ENCODE measurements around the gene TOPAZ1.

The TOPAZ1 gene

GRCh38 chr3:44248152-44248551 lies 6.5 kb downstream of the TOPAZ1 start:
- H3K36me3 ChIP-seq (ENCODE audit: control insufficient read depth in 1 of 2, insufficient read depth in 2 of 2, low read length in 2 of 2), result no peaks in the 10 kb centered on the region
- H3K4me1 ChIP-seq (ENCODE audit: control insufficient read depth in 1 of 2, insufficient read depth in 2 of 2, low read length in 2 of 2), result no peaks in the 10 kb centered on the region
- H3K9me3 ChIP-seq (ENCODE audit: control insufficient read depth in 1 of 2, low read length in 2 of 2), result peaks cover 6 to 8% of the 10 kb centered on the region in 2 donors
- H3K4me3 ChIP-seq (ENCODE audit: low read depth in 1 of 2, low read length in 2 of 2), result no peak overlapping the region
- H3K27ac ChIP-seq (ENCODE audit: low read length), result no peak overlapping the region
- H3K27me3 ChIP-seq (ENCODE audit: low read depth, low read length), result no peaks in the 10 kb centered on the region

GRCh38 chr3:44252332-44252959 lies 10.8 kb downstream of the TOPAZ1 start:
- no peak overlapping the region for H3K4me3 ChIP-seq (ENCODE audit: low read depth in 1 of 2, low read length in 2 of 2)
- no peaks in the 10 kb centered on the region for H3K4me1 ChIP-seq (ENCODE audit: control insufficient read depth in 1 of 2, insufficient read depth in 2 of 2, low read length in 2 of 2)
- peaks cover 6 to 7% of the 10 kb centered on the region in 2 donors for H3K9me3 ChIP-seq (ENCODE audit: control insufficient read depth in 1 of 2, low read length in 2 of 2)
- no peaks in the 10 kb centered on the region for H3K27me3 ChIP-seq (ENCODE audit: low read depth, low read length)
- H3K27ac ChIP-seq (ENCODE audit: low read length), result no peak overlapping the region
- no peaks in the 10 kb centered on the region for H3K36me3 ChIP-seq (ENCODE audit: control insufficient read depth in 1 of 2, insufficient read depth in 2 of 2, low read length in 2 of 2)

GRCh38 chr3:44259404-44259803 lies 17.7 kb downstream of the TOPAZ1 start:
- no peak overlapping the region for H3K27ac ChIP-seq (ENCODE audit: low read length)
- H3K4me3 ChIP-seq (ENCODE audit: low read depth in 1 of 2, low read length in 2 of 2), result no peak overlapping the region
- H3K27me3 ChIP-seq (ENCODE audit: low read depth, low read length), result no peaks in the 10 kb centered on the region
- H3K4me1 ChIP-seq (ENCODE audit: control insufficient read depth in 1 of 2, insufficient read depth in 2 of 2, low read length in 2 of 2), result no peaks in the 10 kb centered on the region
- no peaks in the 10 kb centered on the region for H3K36me3 ChIP-seq (ENCODE audit: control insufficient read depth in 1 of 2, insufficient read depth in 2 of 2, low read length in 2 of 2)
- H3K9me3 ChIP-seq (ENCODE audit: control insufficient read depth in 1 of 2, low read length in 2 of 2), result no peaks in the 10 kb centered on the region

- no peak overlapping the region for H3K27ac ChIP-seq (ENCODE audit: low read length)
- no peaks in the 10 kb centered on the region for H3K9me3 ChIP-seq (ENCODE audit: control insufficient read depth in 1 of 2, low read length in 2 of 2)
- H3K36me3 ChIP-seq (ENCODE audit: control insufficient read depth in 1 of 2, insufficient read depth in 2 of 2, low read length in 2 of 2), result no peaks in the 10 kb centered on the region
- H3K4me1 ChIP-seq (ENCODE audit: control insufficient read depth in 1 of 2, insufficient read depth in 2 of 2, low read length in 2 of 2), result no peaks in the 10 kb centered on the region
- no peaks in the 10 kb centered on the region for H3K27me3 ChIP-seq (ENCODE audit: low read depth, low read length)
- H3K4me3 ChIP-seq (ENCODE audit: low read depth in 1 of 2, low read length in 2 of 2), result no peak overlapping the region
Observed at GRCh38 chr3:44264146-44264545, 22.5 kb downstream of the TOPAZ1 start.

- H3K4me3 ChIP-seq (ENCODE audit: low read depth in 1 of 2, low read length in 2 of 2), result no peak overlapping the region
- H3K27ac ChIP-seq (ENCODE audit: low read length), result no peak overlapping the region
- no peaks in the 10 kb centered on the region for H3K9me3 ChIP-seq (ENCODE audit: control insufficient read depth in 1 of 2, low read length in 2 of 2)
- no peaks in the 10 kb centered on the region for H3K4me1 ChIP-seq (ENCODE audit: control insufficient read depth in 1 of 2, insufficient read depth in 2 of 2, low read length in 2 of 2)
- no peaks in the 10 kb centered on the region for H3K27me3 ChIP-seq (ENCODE audit: low read depth, low read length)
- no peaks in the 10 kb centered on the region for H3K36me3 ChIP-seq (ENCODE audit: control insufficient read depth in 1 of 2, insufficient read depth in 2 of 2, low read length in 2 of 2)
Observed at GRCh38 chr3:44265815-44266214, 24.1 kb downstream of the TOPAZ1 start.

- Histone ChIP-seq H3K27me3 (ENCODE audit: low read depth, low read length) (no peaks in the 10 kb centered on the region), H3K36me3 (ENCODE audit: control insufficient read depth in 1 of 2, insufficient read depth in 2 of 2, low read length in 2 of 2) (no peaks in the 10 kb centered on the region), H3K9me3 (ENCODE audit: control insufficient read depth in 1 of 2, low read length in 2 of 2) (peaks cover 0 to 7% of the 10 kb centered on the region in 2 donors), H3K27ac (ENCODE audit: low read length) (no peak overlapping the region), H3K4me1 (ENCODE audit: control insufficient read depth in 1 of 2, insufficient read depth in 2 of 2, low read length in 2 of 2) (no peaks in the 10 kb centered on the region), H3K4me3 (ENCODE audit: low read depth in 1 of 2, low read length in 2 of 2) (no peak overlapping the region)
Observed at GRCh38 chr3:44272191-44272590, 30.5 kb downstream of the TOPAZ1 start.

- no peaks in the 10 kb centered on the region for H3K36me3 ChIP-seq (ENCODE audit: control insufficient read depth in 1 of 2, insufficient read depth in 2 of 2, low read length in 2 of 2)
- H3K27ac ChIP-seq (ENCODE audit: low read length), result no peak overlapping the region
- no peaks in the 10 kb centered on the region for H3K27me3 ChIP-seq (ENCODE audit: low read depth, low read length)
- no peak overlapping the region for H3K4me3 ChIP-seq (ENCODE audit: low read depth in 1 of 2, low read length in 2 of 2)
- peaks cover 0 to 4% of the 10 kb centered on the region in 2 donors for H3K9me3 ChIP-seq (ENCODE audit: control insufficient read depth in 1 of 2, low read length in 2 of 2)
- H3K4me1 ChIP-seq (ENCODE audit: control insufficient read depth in 1 of 2, insufficient read depth in 2 of 2, low read length in 2 of 2), result no peaks in the 10 kb centered on the region
Observed at GRCh38 chr3:44277925-44278324, 36.2 kb downstream of the TOPAZ1 start.

GRCh38 chr3:44280077-44280476 lies 38.4 kb downstream of the TOPAZ1 start:
- H3K27ac ChIP-seq (ENCODE audit: low read length), result no peak overlapping the region
- H3K36me3 ChIP-seq (ENCODE audit: control insufficient read depth in 1 of 2, insufficient read depth in 2 of 2, low read length in 2 of 2), result no peaks in the 10 kb centered on the region
- H3K4me3 ChIP-seq (ENCODE audit: low read depth in 1 of 2, low read length in 2 of 2), result no peak overlapping the region
- no peaks in the 10 kb centered on the region for H3K4me1 ChIP-seq (ENCODE audit: control insufficient read depth in 1 of 2, insufficient read depth in 2 of 2, low read length in 2 of 2)
- no peaks in the 10 kb centered on the region for H3K27me3 ChIP-seq (ENCODE audit: low read depth, low read length)
- peaks cover 0 to 4% of the 10 kb centered on the region in 2 donors for H3K9me3 ChIP-seq (ENCODE audit: control insufficient read depth in 1 of 2, low read length in 2 of 2)

GRCh38 chr3:44280631-44281030 lies 38.9 kb downstream of the TOPAZ1 start:
- Histone ChIP-seq H3K27me3 (ENCODE audit: low read depth, low read length) (no peaks in the 10 kb centered on the region), H3K4me3 (ENCODE audit: low read depth in 1 of 2, low read length in 2 of 2) (no peak overlapping the region), H3K4me1 (ENCODE audit: control insufficient read depth in 1 of 2, insufficient read depth in 2 of 2, low read length in 2 of 2) (no peaks in the 10 kb centered on the region), H3K36me3 (ENCODE audit: control insufficient read depth in 1 of 2, insufficient read depth in 2 of 2, low read length in 2 of 2) (no peaks in the 10 kb centered on the region), H3K27ac (ENCODE audit: low read length) (no peak overlapping the region), H3K9me3 (ENCODE audit: control insufficient read depth in 1 of 2, low read length in 2 of 2) (no peaks in the 10 kb centered on the region)

GRCh38 chr3:44284949-44285348 lies 43.3 kb downstream of the TOPAZ1 start:
- no peaks in the 10 kb centered on the region for H3K4me1 ChIP-seq (ENCODE audit: control insufficient read depth in 1 of 2, insufficient read depth in 2 of 2, low read length in 2 of 2)
- no peaks in the 10 kb centered on the region for H3K27me3 ChIP-seq (ENCODE audit: low read depth, low read length)
- no peaks in the 10 kb centered on the region for H3K36me3 ChIP-seq (ENCODE audit: control insufficient read depth in 1 of 2, insufficient read depth in 2 of 2, low read length in 2 of 2)
- no peak overlapping the region for H3K27ac ChIP-seq (ENCODE audit: low read length)
- H3K9me3 ChIP-seq (ENCODE audit: control insufficient read depth in 1 of 2, low read length in 2 of 2), result no peaks in the 10 kb centered on the region
- no peak overlapping the region for H3K4me3 ChIP-seq (ENCODE audit: low read depth in 1 of 2, low read length in 2 of 2)

- H3K36me3 ChIP-seq (ENCODE audit: control insufficient read depth in 1 of 2, insufficient read depth in 2 of 2, low read length in 2 of 2), result no peaks in the 10 kb centered on the region
- H3K27ac ChIP-seq (ENCODE audit: low read length), result no peak overlapping the region
- H3K27me3 ChIP-seq (ENCODE audit: low read depth, low read length), result no peaks in the 10 kb centered on the region
- H3K4me3 ChIP-seq (ENCODE audit: low read depth in 1 of 2, low read length in 2 of 2), result no peak overlapping the region
- H3K9me3 ChIP-seq (ENCODE audit: control insufficient read depth in 1 of 2, low read length in 2 of 2), result no peaks in the 10 kb centered on the region
- no peaks in the 10 kb centered on the region for H3K4me1 ChIP-seq (ENCODE audit: control insufficient read depth in 1 of 2, insufficient read depth in 2 of 2, low read length in 2 of 2)
Observed at GRCh38 chr3:44289882-44290462, 48.3 kb downstream of the TOPAZ1 start.

GRCh38 chr3:44292276-44292675 lies 50.6 kb downstream of the TOPAZ1 start:
- Histone ChIP-seq H3K27me3 (ENCODE audit: low read depth, low read length) (no peaks in the 10 kb centered on the region), H3K36me3 (ENCODE audit: control insufficient read depth in 1 of 2, insufficient read depth in 2 of 2, low read length in 2 of 2) (no peaks in the 10 kb centered on the region), H3K27ac (ENCODE audit: low read length) (no peak overlapping the region), H3K9me3 (ENCODE audit: control insufficient read depth in 1 of 2, low read length in 2 of 2) (no peaks in the 10 kb centered on the region), H3K4me1 (ENCODE audit: control insufficient read depth in 1 of 2, insufficient read depth in 2 of 2, low read length in 2 of 2) (no peaks in the 10 kb centered on the region), H3K4me3 (ENCODE audit: low read depth in 1 of 2, low read length in 2 of 2) (no peak overlapping the region)

All from muscle layer of duodenum (tissue), 2 donors.